ENCODE results near the gene PID1. TPM values are rescaled to one million over a fixed set of nuclear protein-coding genes. Genes with fewer than 3 reads are reported as not detected.

The PID1 gene
- total RNA-seq, 6 experiments from 2014 or later = 28.5 to 95.4 (median 65.3) TPM

DNA sequence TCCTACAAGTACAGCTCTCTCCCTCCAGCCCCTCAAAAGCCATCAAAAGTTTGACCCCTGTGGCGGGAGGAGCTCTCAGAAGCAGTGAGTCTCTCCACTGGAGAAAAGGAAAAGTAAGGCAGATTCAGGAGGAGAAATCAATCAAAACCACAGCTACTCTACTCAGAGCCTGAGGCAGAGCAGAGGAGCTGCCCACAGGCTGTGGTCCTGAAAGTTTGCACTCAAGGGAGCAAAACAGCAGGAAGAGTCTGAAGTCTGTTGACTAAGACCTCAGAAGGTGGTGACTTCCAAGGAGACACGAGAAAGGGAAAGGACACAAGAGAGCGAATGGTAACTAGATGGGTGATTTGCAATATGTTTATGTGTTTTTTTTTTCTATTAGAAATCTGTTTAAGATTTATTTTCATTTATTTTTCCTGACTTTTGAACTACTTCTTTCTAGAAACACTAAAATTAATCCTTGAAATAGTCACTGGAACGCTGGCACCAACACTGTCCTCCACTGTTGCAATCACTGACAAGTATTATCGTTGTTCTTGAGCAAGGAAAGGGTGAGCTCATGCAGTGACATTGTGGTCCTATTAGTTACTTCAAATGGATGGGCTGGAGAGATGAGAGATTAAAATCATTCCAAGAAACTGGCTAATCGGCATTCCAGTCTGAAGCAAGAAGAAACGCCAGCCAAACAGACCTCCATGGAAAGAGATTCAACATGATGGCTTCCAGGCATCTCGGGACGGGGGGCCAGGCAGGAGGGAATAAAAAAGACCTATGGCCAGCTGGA, 35.8 kb downstream of the PID1 start:
- peak in 2 of 4 donors; percentile 35 to 36 for ATAC-seq
- Histone ChIP-seq H3K36me3 (no peaks in the 10 kb centered on the region), H3K9me3 (no peaks in the 10 kb centered on the region), H3K4me1 (peaks cover 0 to 13% (median under 1%) of the 10 kb centered on the region in 4 donors), H3K27me3 (no peaks in the 10 kb centered on the region), H3K27ac (no peak overlapping the region), H3K4me3 (no peak overlapping the region)
- intact Hi-C loops (cut with DNase I) = no loop called here
- TF ChIP-seq, protein P1, sequence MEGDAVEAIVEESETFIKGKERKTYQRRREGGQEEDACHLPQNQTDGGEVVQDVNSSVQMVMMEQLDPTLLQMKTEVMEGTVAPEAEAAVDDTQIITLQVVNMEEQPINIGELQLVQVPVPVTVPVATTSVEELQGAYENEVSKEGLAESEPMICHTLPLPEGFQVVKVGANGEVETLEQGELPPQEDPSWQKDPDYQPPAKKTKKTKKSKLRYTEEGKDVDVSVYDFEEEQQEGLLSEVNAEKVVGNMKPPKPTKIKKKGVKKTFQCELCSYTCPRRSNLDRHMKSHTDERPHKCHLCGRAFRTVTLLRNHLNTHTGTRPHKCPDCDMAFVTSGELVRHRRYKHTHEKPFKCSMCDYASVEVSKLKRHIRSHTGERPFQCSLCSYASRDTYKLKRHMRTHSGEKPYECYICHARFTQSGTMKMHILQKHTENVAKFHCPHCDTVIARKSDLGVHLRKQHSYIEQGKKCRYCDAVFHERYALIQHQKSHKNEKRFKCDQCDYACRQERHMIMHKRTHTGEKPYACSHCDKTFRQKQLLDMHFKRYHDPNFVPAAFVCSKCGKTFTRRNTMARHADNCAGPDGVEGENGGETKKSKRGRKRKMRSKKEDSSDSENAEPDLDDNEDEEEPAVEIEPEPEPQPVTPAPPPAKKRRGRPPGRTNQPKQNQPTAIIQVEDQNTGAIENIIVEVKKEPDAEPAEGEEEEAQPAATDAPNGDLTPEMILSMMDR (IDR thresholded peaks at IDR 0.05) = no peak
- no peak for TF ChIP-seq POLR2A (IDR thresholded peaks at IDR 0.05)
- no peak for DNase-seq
- WGBS (ENCODE audit: insufficient coverage, low coverage, low lambda C conversion rate, missing lambda C conversion rate) = 59% methylated on average over 9 of the region's 9 CpGs

DNA sequence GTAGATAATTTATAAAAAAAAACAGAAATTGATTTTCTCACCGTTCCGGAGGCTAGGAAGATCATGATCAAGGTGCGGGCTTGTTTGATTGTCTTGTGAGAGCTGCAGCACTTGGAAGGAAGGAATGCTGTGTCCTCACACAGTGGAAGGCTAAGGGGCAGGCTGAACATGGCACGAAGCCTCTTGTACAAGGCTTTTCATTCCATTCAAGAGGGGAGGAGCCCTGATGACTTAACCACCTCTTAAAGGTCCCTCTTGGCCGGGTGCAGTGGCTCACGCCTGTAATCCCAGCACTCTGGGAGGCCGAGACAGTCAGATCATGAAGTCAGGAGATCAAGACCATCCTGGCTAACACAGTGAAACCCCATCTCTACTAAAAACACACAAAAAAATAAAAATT, 39.2 kb downstream of the PID1 start:
- intact Hi-C loops (cut with DNase I) = no loop called here
- Histone ChIP-seq H3K27me3 (no peaks in the 10 kb centered on the region), H3K4me1 (peaks cover 0 to 21% (median 3%) of the 10 kb centered on the region in 4 donors), H3K4me3 (no peak overlapping the region), H3K36me3 (peaks cover 0 to 3% (median 0%) of the 10 kb centered on the region in 4 donors), H3K9me3 (no peaks in the 10 kb centered on the region), H3K27ac (no peak overlapping the region)
- DNase-seq (no peak), ATAC-seq (no peak)
- no peak for TF ChIP-seq POLR2A (IDR thresholded peaks at IDR 0.05)
- TF ChIP-seq, protein P1 (IDR thresholded peaks at IDR 0.05) = no peak
- 69% methylated on average over 7 of the region's 7 CpGs for WGBS (ENCODE audit: insufficient coverage, low coverage, low lambda C conversion rate, missing lambda C conversion rate)

DNA sequence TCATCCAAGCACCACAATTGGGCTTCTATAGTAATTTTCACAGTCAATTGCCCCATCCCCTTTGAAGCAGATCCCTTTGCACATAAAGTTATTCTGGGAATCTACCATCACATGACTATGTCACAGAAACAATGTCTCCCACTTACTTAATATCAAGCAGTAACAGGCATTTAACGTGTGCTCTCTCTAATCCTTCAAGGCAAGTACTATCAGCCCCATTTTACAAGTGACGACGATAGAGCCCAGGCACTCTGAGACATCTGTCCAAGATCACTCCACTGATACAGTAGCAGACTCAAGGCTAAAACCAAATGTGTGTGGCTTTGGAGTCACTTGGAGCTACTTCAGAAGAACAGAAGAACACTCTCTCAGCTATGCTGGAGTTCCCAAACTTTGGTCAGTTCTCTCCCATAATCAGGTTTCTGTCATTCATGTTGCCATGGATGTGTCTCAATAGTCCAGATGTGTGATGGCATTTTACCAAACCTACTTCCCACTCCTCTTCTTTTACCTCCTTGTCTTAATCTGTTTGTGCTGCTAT, 39.7 kb downstream of the PID1 start:
- Histone ChIP-seq H3K27ac (no peak overlapping the region), H3K9me3 (no peaks in the 10 kb centered on the region), H3K27me3 (no peaks in the 10 kb centered on the region), H3K36me3 (peaks cover 0 to 3% (median under 1%) of the 10 kb centered on the region in 4 donors), H3K4me1 (peaks cover 0 to 21% (median 3%) of the 10 kb centered on the region in 4 donors), H3K4me3 (no peak overlapping the region)
- WGBS (ENCODE audit: insufficient coverage, low coverage, low lambda C conversion rate, missing lambda C conversion rate) = 89% methylated on average over 3 of the region's 3 CpGs
- DNase-seq = no peak
- ATAC-seq = no peak
- intact Hi-C loops (cut with DNase I) = no loop called here
- TF ChIP-seq, protein P1 (IDR thresholded peaks at IDR 0.05) = no peak
- no peak for TF ChIP-seq POLR2A (IDR thresholded peaks at IDR 0.05)

DNA sequence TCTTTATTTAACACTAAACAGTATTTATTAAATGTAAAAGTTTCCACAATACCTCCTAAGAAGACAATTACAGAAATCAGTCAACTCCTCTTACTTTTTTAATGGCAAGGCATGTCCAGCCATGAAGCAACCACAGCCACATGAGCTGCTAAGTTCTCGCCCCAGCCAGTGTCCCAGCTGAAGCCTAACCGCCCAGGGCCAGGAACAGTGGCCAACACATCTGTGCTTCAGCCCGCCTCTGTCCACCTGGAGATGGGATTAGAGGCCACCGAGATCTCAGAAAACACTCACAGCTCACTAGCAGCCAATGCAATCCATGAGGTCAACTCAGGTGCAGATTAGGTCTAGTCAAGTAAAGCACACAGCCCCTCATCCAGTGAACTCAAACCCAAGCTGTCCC, 40.2 kb downstream of the PID1 start:
- WGBS (ENCODE audit: insufficient coverage, low coverage, low lambda C conversion rate, missing lambda C conversion rate) = 82% methylated on average over 3 of the region's 4 CpGs
- peak in 3 of 4 donors; percentile 55 to 59 (median 58) for ATAC-seq

More for the DNA sequence above, 40.2 kb downstream of the PID1 start:
- no peaks in the 10 kb centered on the region for H3K9me3 ChIP-seq
- no peak overlapping the region for H3K27ac ChIP-seq
- H3K4me1 ChIP-seq = peaks cover 0 to 21% (median 3%) of the 10 kb centered on the region in 4 donors
- intact Hi-C loops (cut with DNase I) = no loop called here
- no peaks in the 10 kb centered on the region for H3K27me3 ChIP-seq
- no peak for TF ChIP-seq POLR2A (IDR thresholded peaks at IDR 0.05)
- TF ChIP-seq, protein P1 (IDR thresholded peaks at IDR 0.05) = no peak
- H3K36me3 ChIP-seq = peaks cover 0 to 6% (median 2%) of the 10 kb centered on the region in 4 donors
- H3K4me3 ChIP-seq = no peak overlapping the region
- DNase-seq = peak in 1 of 3 donors; percentile 52

All from right lobe of liver (tissue), 6 donors.